Activated CD8-positive, alpha-beta T cell treated with anti-CD3 and anti-CD28 coated beads for 36 hours (primary cell): ENCODE data around the gene ARPC5L. TPM values are rescaled to one million over a fixed set of nuclear protein-coding genes. Genes with fewer than 3 reads are reported as not detected.

Experiments
- ATAC-seq: fragments of 200-7000 bp; cut with Tn5 transposase; one replicate; pipeline ENCODE4 v1.10.0; 2021; ENCODE audit warnings: mild to moderate bottlenecking, moderate library complexity
- CTCF ChIA-PET: fragments of 350-600 bp; sonication (Branson Sonifier 250); formaldehyde crosslinking; loops from one replicate; lab custom pipeline; 2021; ENCODE audit warnings: antibody characterized with exemption; lab: Charles Lee
- POLR2A ChIA-PET: fragments of 350-600 bp; sonication (Branson Sonifier 250); formaldehyde crosslinking; loops from one replicate; lab custom pipeline; 2021; ENCODE audit warnings: antibody characterized with exemption; lab: Charles Lee
- DNase-seq: peaks from one replicate; pipeline ENCODE4 v3.0.0-alpha.2; 2020
- H3K27ac Mint-ChIP-seq: one replicate; pipeline ENCODE4 v1.8.0; 2021; ENCODE audit warnings: mild to moderate bottlenecking, mixed read lengths
- H3K27me3 Mint-ChIP-seq: one replicate; pipeline ENCODE4 v1.8.0; 2021; ENCODE audit warnings: mixed read lengths
- H3K36me3 Mint-ChIP-seq: one replicate; pipeline ENCODE4 v1.8.0; 2021; ENCODE audit warnings: low read depth, mixed read lengths
- H3K4me1 Mint-ChIP-seq: one replicate; pipeline ENCODE4 v1.8.0; 2021; ENCODE audit warnings: low read depth, mixed read lengths
- H3K4me3 Mint-ChIP-seq: one replicate; pipeline ENCODE4 v1.8.0; 2021; ENCODE audit warnings: mild to moderate bottlenecking, moderate library complexity, mixed read lengths
- H3K9me3 Mint-ChIP-seq: one replicate; pipeline ENCODE4 v1.8.0; 2021; ENCODE audit warnings: mixed read lengths
- intact Hi-C: fragments of 100-400 bp; cut with micrococcal nuclease; formaldehyde crosslinking; loops from one replicate; pipeline ENCODE4 v1.10.0; 2022
- total RNA-seq, 2 experiments: library from RNA; stranded (reverse); gene quantifications; one replicate each; pipeline ENCODE4 v1.2.3, GENCODE V29; 2021
- TF ChIP-seq, protein P1 (sequence below): fragments of 200-600 bp; IDR thresholded peaks from one replicate; pipeline ENCODE4 v1.8.0; 2022; ENCODE audit warnings: antibody characterized with exemption, mild to moderate bottlenecking

Gene ARPC5L
- total RNA-seq, 2 experiments from 2014 or later: 72.7 to 73.9 TPM

DNA sequence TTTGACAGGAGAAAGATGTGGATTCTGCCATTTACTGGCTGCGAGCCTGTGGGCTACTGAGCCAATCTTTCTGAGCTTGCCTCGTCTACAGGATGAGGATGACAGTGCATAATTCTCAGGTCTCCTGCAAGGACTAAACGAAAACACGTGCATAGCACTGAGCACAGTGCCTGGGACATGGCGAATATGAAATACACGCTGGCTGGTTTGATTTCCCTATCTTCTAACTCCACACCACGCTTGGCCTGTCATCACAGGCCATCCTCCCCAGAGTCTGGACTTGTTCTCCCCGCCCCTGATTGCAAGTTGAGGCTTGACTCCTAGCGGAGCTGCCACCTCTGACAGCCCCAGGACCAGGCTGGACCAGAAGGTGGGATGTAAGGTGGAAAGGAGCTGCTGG lies 37.9 kb downstream of the ARPC5L start:
- ChIA-PET CTCF (no interaction called here), POLR2A (no interaction called here)
- peaks cover 4% of the 10 kb centered on the region for H3K27me3 Mint-ChIP-seq
- no peak overlapping the region for H3K27ac Mint-ChIP-seq
- H3K9me3 Mint-ChIP-seq: no peaks in the 10 kb centered on the region
- intact Hi-C loops: no loop called here
- ATAC-seq (no peak), DNase-seq (no peak)
- TF ChIP-seq, protein P1, sequence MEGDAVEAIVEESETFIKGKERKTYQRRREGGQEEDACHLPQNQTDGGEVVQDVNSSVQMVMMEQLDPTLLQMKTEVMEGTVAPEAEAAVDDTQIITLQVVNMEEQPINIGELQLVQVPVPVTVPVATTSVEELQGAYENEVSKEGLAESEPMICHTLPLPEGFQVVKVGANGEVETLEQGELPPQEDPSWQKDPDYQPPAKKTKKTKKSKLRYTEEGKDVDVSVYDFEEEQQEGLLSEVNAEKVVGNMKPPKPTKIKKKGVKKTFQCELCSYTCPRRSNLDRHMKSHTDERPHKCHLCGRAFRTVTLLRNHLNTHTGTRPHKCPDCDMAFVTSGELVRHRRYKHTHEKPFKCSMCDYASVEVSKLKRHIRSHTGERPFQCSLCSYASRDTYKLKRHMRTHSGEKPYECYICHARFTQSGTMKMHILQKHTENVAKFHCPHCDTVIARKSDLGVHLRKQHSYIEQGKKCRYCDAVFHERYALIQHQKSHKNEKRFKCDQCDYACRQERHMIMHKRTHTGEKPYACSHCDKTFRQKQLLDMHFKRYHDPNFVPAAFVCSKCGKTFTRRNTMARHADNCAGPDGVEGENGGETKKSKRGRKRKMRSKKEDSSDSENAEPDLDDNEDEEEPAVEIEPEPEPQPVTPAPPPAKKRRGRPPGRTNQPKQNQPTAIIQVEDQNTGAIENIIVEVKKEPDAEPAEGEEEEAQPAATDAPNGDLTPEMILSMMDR: no peak
- no peak overlapping the region for H3K4me3 Mint-ChIP-seq
- peaks cover 49% of the 10 kb centered on the region for H3K36me3 Mint-ChIP-seq
- H3K4me1 Mint-ChIP-seq: peaks cover 5% of the 10 kb centered on the region

DNA sequence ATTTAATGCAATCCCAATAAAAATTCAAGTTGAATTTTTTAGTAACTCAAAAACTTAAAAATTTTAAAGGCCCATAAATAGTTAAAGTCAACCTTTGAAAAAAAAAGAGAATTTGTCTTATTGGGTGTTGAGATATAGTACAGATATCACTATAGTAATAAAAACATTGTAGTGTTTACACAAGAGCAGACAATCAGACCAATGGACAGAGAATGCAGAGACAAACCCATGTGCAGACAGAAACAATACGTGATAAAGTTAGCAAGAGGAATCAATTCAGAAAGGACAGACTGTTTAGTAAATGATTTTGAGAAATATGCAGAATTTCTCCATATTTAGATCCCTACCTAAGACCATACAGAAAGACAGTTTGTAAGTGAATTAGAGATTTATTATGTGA lies 45.0 kb downstream of the ARPC5L start:
- DNase-seq (no peak), ATAC-seq (no peak)
- intact Hi-C loops: no loop called here
- Mint-ChIP-seq H3K4me1 (no peaks in the 10 kb centered on the region), H3K9me3 (no peaks in the 10 kb centered on the region), H3K4me3 (no peak overlapping the region), H3K27me3 (peaks cover 4% of the 10 kb centered on the region), H3K27ac (no peak overlapping the region), H3K36me3 (peaks cover 38% of the 10 kb centered on the region)
- POLR2A ChIA-PET: no interaction called here
- CTCF ChIA-PET: no interaction called here
- TF ChIP-seq, protein P1: no peak

DNA sequence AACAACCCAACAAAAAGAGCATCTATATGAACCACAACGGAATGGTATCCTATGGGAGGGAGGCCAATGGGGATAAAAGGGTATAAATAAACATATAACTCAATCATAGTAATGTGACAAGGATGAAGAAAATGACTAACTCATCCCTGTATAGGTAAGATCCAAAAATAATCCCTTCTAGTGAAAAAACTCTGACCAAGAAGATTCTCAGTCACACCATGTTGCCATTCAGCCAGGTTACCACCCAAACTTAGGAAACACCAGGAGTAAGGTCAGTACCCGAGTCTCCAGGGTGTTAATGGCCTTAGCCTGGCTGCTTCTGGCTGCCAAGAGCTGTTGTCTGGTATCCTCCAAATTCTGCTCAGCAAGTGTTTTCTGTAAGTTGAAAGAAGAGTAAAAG lies 46.2 kb downstream of the ARPC5L start:
- ChIA-PET POLR2A (interaction anchor here (0.8 kb wide), 1 partner anchor 14 kb away, joined by 5 read pairs; no protein-coding TSS in a partner anchor), CTCF (no interaction called here)
- DNase-seq (no peak), ATAC-seq (no peak)
- Mint-ChIP-seq H3K4me1 (no peaks in the 10 kb centered on the region), H3K27me3 (no peaks in the 10 kb centered on the region), H3K36me3 (peaks cover 38% of the 10 kb centered on the region), H3K4me3 (no peak overlapping the region), H3K27ac (no peak overlapping the region), H3K9me3 (no peaks in the 10 kb centered on the region)
- TF ChIP-seq, protein P1: no peak
- intact Hi-C loops: no loop called here

DNA sequence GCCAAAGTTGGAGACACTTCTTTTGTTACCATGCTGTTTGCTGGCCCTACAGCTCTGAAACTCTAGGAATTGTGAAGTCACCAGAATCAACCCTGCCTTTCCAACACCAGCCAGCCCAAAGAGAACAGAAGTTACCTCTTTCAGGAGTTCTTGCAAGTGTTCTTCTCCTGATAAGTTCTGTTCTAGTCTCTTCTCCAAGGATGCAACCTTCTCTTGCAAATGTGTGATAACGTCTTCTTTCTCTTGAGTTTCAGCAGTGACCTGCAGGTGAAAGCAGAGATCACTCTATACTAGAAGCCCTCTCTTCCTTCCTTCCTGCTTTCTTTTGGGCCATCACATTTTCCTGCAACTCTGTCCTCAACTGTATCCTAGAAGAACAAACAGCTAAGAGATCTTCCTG lies 49.8 kb downstream of the ARPC5L start:
- H3K4me1 Mint-ChIP-seq: no peaks in the 10 kb centered on the region
- H3K27ac Mint-ChIP-seq: no peak overlapping the region
- no peak for ATAC-seq
- H3K4me3 Mint-ChIP-seq: no peak overlapping the region
- intact Hi-C loops: no loop called here
- peaks cover 43% of the 10 kb centered on the region for H3K36me3 Mint-ChIP-seq
- ChIA-PET POLR2A (no interaction called here), CTCF (no interaction called here)
- no peaks in the 10 kb centered on the region for H3K9me3 Mint-ChIP-seq
- DNase-seq: no peak
- H3K27me3 Mint-ChIP-seq: no peaks in the 10 kb centered on the region
- TF ChIP-seq, protein P1: no peak

DNA sequence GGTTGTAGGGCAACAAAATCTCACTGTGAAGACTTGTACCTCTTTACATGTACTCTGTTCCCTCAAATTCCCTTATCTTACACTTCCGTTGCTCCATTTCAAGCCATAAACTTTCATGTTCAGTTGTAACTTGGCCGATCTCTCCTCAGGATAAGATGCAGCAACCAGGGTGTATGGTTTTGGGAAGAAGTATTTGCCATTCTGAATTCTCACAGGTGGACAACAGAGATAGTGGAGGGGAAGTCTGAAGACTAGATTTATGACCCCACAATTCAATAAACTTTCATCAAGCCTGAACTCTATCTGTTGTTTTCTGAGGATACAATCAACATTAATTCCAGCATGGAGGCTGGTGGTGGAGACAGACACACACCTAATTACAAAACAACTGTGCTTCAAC lies 51.4 kb downstream of the ARPC5L start:
- CTCF ChIA-PET: no interaction called here
- POLR2A ChIA-PET: no interaction called here

More for the DNA sequence above, 51.4 kb downstream of the ARPC5L start:
- intact Hi-C loops: no loop called here
- Mint-ChIP-seq H3K4me1 (no peaks in the 10 kb centered on the region), H3K9me3 (no peaks in the 10 kb centered on the region), H3K27me3 (no peaks in the 10 kb centered on the region), H3K27ac (no peak overlapping the region), H3K4me3 (no peak overlapping the region), H3K36me3 (peaks cover 39% of the 10 kb centered on the region)
- DNase-seq: no peak
- TF ChIP-seq, protein P1: no peak
- no peak for ATAC-seq
